ENCODE results near the gene TBC1D2B. TPM values are rescaled to one million over a fixed set of nuclear protein-coding genes. Genes with fewer than 3 reads are reported as not detected.
A peak's percentile ranks its signal among the peaks of the same experiment; 100 is the strongest.

Gene TBC1D2B
- total and polyA plus RNA-seq, 9 donors, result 42.3 to 146 (median 115) TPM

DNA sequence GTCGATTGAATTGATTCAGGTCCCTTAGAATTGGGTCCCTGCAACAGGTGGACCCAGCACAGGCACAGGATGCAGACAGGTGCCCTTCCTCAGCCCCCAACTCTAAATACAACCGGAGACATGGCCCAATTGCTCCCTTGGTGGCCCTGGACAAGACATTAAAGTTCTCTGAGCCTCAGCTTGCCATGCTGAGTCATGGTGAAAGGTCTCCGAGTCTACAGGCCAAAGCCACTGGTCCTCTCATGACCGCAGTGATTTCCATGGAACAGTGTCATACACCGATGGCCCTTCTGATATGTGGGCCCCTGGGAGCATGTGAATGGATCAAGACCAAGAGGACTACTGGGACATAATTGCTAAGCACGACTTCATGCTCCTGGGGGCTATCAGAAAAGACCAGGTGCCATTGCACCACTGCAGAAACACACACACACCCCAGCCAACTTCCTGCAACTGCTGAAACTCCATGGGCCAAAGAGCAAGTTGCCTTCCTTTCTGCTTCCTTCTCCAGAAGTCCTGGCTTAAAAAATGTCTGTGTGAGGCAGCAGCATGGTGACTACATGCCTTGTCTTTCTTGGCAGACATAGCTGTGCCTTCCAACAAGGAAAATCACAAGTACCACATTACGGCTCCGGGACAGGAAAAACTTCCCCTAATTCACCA, 38.8 kb downstream of the TBC1D2B start:
- Histone ChIP-seq H3K4me1 (ENCODE audit: insufficient read depth) (peaks cover 9% of the 10 kb centered on the region), H3K36me3 (no peaks in the 10 kb centered on the region), H3K27ac (no peak overlapping the region), H3K27me3 (no peaks in the 10 kb centered on the region), H3K4me3 (no peak overlapping the region), H3K9me3 (no peaks in the 10 kb centered on the region)
- DNase-seq, result no peak
- TF ChIP-seq, protein P1, sequence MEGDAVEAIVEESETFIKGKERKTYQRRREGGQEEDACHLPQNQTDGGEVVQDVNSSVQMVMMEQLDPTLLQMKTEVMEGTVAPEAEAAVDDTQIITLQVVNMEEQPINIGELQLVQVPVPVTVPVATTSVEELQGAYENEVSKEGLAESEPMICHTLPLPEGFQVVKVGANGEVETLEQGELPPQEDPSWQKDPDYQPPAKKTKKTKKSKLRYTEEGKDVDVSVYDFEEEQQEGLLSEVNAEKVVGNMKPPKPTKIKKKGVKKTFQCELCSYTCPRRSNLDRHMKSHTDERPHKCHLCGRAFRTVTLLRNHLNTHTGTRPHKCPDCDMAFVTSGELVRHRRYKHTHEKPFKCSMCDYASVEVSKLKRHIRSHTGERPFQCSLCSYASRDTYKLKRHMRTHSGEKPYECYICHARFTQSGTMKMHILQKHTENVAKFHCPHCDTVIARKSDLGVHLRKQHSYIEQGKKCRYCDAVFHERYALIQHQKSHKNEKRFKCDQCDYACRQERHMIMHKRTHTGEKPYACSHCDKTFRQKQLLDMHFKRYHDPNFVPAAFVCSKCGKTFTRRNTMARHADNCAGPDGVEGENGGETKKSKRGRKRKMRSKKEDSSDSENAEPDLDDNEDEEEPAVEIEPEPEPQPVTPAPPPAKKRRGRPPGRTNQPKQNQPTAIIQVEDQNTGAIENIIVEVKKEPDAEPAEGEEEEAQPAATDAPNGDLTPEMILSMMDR (IDR thresholded peaks at IDR 0.05), result no peak
- TF ChIP-seq POLR2A (IDR thresholded peaks at IDR 0.05) (no peak), EP300 (IDR thresholded peaks at IDR 0.05) (no peak)
- intact Hi-C loops (cut with DNase I), result no loop called here
- 90 to 93% (median 91%) methylated on average over 8 of the region's 8 CpGs for WGBS, 3 donors

DNA sequence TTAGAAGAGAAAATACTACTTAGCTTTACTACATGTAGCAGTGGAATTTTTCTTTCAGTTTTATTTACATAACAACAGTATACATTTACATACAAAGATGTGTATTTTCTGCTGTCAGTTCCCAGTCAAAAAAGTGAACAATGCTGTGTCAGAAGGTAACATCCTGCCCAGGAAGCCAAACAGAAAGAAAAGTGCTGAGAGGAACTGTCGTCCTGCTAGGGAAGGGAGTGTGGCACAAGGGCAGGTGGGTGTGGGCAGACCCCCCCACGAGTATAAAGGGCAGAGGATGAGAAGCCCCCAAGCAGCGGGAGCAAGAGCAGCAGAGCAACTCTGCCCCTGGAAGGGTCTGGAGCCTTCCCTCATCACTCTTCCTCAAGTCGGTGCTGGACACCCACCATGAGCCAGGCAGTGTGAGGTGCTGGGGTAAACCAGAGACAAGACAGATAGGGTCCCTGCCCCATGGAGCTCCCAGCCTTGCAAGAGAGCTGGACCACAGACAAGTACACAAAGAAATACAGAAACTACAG, 39.7 kb downstream of the TBC1D2B start:
- Histone ChIP-seq H3K4me1 (ENCODE audit: insufficient read depth) (peaks cover 9% of the 10 kb centered on the region), H3K9me3 (no peaks in the 10 kb centered on the region), H3K36me3 (no peaks in the 10 kb centered on the region), H3K4me3 (no peak overlapping the region), H3K27me3 (no peaks in the 10 kb centered on the region), H3K27ac (no peak overlapping the region)
- WGBS, 3 donors, result 73 to 79% (median 75%) methylated on average over 4 of the region's 4 CpGs
- intact Hi-C loops (cut with DNase I), result no loop called here
- no peak for DNase-seq
- TF ChIP-seq EP300 (IDR thresholded peaks at IDR 0.05), result no peak
- TF ChIP-seq POLR2A (IDR thresholded peaks at IDR 0.05), result no peak
- TF ChIP-seq, protein P1 (IDR thresholded peaks at IDR 0.05), result no peak

GRCh38 chr15:78037328-78037727, 40.2 kb downstream of the TBC1D2B start:
- Histone ChIP-seq H3K9me3 (no peaks in the 10 kb centered on the region), H3K27me3 (no peaks in the 10 kb centered on the region), H3K4me3 (no peak overlapping the region), H3K36me3 (no peaks in the 10 kb centered on the region), H3K27ac (no peak overlapping the region), H3K4me1 (ENCODE audit: insufficient read depth) (peaks cover 9% of the 10 kb centered on the region)
- no peak for TF ChIP-seq EP300 (IDR thresholded peaks at IDR 0.05)
- TF ChIP-seq, protein P1 (IDR thresholded peaks at IDR 0.05), result no peak
- intact Hi-C loops (cut with DNase I), result no loop called here
- no peak for DNase-seq
- 78 to 82% (median 80%) methylated on average over 7 of the region's 7 CpGs for WGBS, 3 donors

DNA sequence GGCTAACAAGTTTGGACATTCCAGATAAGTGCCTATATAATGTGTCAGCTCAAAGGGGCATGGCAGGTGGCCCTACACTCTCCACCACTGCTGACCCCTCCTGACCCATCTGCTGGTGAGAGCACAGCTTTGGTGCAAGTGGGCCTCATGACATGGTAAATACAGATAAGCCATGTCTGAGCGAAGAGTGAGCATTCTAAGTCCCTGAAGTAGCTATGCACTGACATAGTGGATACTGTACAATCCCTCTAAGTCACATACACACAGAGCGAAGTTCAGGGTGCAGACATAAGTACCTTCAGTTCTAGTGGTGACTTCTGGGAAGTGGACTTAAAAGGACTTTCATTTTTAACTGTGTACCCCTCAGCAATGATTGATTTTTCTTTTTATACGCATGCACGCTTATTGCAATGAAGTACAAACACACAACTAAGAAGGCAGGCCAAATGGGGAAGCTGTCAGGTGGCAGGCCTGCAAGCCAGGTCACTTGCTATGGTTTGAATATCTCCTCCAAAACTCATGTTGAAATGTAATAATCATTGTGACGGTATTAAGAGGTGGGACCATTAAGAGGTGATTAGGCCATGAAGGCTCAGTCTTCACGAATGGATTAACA, 41.5 kb downstream of the TBC1D2B start:
- no peaks in the 10 kb centered on the region for H3K9me3 ChIP-seq
- TF ChIP-seq POLR2A (IDR thresholded peaks at IDR 0.05) (no peak), EP300 (IDR thresholded peaks at IDR 0.05) (no peak)
- TF ChIP-seq, protein P1 (IDR thresholded peaks at IDR 0.05), result no peak
- DNase-seq, result no peak
- intact Hi-C loops (cut with DNase I), result no loop called here
- 89 to 91% (median 90%) methylated on average over 6 of the region's 6 CpGs for WGBS, 3 donors
- peaks cover 12% of the 10 kb centered on the region for H3K4me1 ChIP-seq (ENCODE audit: insufficient read depth)
- H3K27ac ChIP-seq, result peak overlapping the region; percentile 4 to 62
- no peak overlapping the region for H3K4me3 ChIP-seq
- H3K27me3 ChIP-seq, result no peaks in the 10 kb centered on the region
- no peaks in the 10 kb centered on the region for H3K36me3 ChIP-seq
